ENCODE measurements around the gene COMMD2.

- no peak for TF ChIP-seq EZH2 (IDR thresholded peaks at IDR 0.05; ENCODE audit: insufficient read depth, poor library complexity, severe bottlenecking)
- no peak for TF ChIP-seq EZH2phosphoT487 (IDR thresholded peaks at IDR 0.05; ENCODE audit: insufficient read depth, low read depth)
Measured at GRCh38 chr3:149777414-149778214, 25.3 kb upstream of the COMMD2 start.

All from GM23248 (cell line).